GM18517 (cell line): ENCODE data around the gene FAM83E.

ENCODE experiments used
- ATAC-seq: cut with Tn5 transposase; IDR thresholded peaks from one replicate; pipeline ENCODE4 v1.9.1; 2021; ENCODE audit warnings: mild to moderate bottlenecking, moderate library complexity; ENCODE audit not compliant: unreplicated experiment

Gene FAM83E

GRCh38 chr19:48629297-48629598 lies 14.4 kb upstream of the FAM83E start:
- no peak for ATAC-seq

- no peak for ATAC-seq
Observed at GRCh38 chr19:48628486-48629296, 13.8 kb upstream of the FAM83E start.

- ATAC-seq: no peak
Observed at GRCh38 chr19:48627865-48628314, 13.0 kb upstream of the FAM83E start.

DNA sequence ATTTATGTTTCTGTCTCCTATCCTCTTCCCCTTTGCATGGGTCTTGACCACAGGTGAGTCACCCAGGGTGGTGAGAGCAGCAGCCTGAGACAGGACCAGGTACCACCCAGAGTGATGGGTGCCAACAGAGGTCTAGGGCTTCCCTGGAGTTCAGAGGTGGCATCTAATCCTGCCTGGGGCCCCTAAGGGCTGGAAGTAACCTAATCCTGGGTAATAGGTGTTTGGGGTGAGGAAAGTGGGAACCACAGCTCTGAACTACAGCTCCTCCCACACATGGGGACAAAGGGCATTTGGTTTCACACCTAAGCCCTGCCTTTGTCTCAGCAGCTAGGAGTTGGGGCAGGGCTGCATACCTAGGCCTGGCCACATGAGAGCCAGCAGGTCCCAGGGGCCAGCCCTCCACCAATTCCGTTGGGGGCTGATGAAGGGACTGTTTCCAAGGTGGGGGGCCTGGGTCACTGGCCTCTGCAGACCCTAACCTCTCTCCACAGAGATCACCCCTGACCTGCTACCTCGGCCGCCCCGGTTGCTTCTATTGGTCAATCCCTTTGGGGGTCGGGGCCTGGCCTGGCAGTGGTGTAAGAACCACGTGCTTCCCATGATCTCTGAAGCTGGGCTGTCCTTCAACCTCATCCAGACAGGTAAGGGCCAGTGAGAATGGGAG lies 12.5 kb upstream of the FAM83E start:
- no peak for ATAC-seq

DNA sequence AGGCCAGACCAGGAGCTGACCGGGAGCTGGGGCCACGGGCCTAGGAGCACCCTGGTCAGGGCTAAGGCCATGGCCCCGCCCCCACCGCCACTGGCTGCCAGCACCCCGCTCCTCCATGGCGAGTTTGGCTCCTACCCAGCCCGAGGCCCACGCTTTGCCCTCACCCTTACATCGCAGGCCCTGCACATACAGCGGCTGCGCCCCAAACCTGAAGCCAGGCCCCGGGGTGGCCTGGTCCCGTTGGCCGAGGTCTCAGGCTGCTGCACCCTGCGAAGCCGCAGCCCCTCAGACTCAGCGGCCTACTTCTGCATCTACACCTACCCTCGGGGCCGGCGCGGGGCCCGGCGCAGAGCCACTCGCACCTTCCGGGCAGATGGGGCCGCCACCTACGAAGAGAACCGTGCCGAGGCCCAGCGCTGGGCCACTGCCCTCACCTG lies 11.0 kb upstream of the FAM83E start:
- ATAC-seq: no peak

GRCh38 chr19:48624791-48625723 lies 10.2 kb upstream of the FAM83E start:
- no peak for ATAC-seq

DNA sequence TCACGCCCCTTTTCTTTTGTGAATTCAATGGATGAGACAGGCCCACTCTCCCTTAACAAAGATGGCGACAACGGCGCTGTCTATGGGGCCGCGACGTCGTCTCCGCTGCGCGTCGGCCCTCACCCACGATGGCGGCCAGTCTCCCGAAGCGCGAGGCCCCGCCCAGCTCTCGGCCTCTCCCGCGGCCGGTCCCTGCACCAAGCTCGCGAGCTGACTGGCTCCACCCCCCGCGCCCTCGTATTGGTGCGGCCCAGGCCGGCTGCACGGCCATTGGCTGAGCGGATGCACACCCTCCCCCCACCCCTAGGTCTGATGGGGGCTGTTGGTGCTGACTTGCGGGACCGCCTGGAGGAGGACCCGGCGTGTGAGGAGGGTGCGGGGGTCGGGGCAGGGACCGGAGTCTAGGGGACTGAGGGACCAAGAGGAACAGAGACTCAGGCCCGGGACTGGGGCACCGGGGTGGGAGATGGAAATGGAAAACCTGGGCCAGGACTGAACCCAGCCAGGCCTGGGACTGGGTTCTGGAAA lies 9.3 kb upstream of the FAM83E start:
- ATAC-seq: peak; percentile 38

DNA sequence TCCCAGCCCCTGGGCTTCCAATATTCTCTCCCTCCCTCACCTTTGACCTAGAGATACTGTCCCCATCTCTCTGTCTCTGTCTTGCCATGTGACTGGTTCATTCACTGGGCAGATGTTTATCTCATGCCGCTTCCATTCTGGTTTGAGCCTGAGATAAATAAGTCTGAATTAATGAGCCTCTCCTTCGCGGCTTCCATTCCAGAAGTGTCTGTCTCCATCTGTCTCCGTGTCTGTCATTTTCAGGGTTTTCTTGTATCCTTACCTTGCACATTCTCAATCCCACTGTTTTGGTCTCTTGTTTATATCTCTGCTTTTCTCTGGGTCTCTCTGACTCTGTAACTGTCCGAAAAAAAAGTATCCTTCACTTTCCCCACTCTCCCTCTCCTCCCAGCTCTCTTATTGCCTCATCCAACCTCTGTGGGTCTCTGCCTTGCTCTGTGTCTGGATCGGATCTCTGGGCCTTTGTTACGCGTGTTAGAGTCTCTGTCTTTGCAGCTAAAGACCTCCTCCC lies 8.7 kb upstream of the FAM83E start:
- ATAC-seq: no peak

DNA sequence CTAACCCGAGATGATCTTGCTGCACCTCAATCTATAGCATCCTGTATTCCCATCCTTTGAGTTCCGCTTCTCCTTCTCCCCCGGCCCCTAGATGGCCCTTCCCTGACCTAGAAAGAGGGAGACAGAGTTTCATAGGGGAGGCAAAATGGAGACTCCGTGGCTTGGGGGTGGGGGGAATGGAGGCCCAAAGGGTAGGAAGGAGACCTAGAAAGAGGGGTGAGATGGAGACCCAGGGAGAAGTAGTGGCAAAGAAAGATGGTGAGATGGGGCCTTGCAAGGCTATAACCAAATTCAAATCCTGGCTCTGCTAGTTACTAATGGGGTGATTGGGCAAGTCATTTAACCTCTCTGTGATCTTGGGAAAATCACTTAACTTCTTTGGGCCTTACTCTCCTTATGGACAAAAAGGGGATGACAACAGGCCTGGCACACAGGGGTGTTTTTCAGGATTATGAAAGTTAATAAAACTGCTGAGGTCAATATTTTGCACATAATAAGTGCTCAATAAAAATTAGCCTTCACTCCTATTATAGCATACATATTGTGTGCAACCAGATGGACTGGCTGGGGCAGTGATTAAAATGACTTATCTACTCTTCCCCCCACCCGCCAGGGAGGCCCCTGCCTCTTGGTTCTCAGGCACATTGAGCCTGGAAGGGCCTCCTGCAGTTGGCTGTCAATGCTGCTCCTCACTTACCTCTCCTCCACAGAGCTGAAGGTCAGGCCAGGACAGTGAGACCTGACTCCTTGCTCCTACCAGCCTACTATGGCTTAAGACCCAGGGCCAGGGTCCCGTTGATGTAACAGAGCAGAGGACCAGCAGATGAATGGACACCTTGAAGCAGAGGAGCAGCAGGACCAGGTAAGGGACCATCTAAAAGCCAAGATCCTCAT lies 5.1 kb upstream of the FAM83E start:
- no peak for ATAC-seq

DNA sequence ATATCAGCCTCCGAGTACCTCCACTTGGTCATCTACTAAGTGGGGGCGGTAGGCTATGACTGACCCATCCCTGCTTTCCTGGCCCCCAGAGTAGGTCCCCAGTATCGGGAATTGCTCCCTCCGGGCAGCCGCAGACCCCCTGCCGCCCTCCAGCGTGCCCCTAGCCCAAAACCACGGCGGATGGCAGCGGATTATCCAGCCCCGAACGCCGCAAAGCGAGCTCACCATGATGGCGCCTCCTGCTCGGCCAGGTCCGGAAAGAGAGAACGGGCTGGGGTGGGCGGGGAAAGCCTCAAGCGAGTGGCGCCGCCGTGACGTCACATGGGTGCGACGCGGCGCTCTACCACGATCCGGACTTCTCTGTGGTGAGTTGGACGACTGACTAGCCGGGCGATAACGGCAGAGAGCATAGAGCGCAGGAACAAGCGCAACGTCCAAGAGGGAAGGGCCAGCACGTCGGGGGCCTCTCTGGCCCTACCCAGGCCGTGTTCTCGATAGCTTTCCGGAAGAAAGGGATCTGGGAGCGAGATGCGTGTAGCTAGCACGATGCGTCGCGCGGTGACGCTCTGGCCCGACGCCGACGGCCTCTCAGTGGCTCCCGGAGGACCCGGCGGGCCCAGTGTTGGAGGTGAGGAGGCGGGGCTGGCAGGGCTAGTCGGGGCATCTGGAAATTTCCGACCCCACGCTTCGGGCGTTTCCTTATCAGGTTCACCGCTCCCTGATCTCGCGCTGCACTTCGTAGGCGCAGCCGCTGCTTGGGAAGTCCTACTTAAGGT lies 4.2 kb upstream of the FAM83E start, which contains the start of the genes RPL18 and SPHK2:
TSS of gene RPL18 (minus strand) at position 263 of the 776 bp plus-strand sequence. CDS start at position 228, 35 bp downstream.
TSS of gene SPHK2 (plus strand) at position 591 of the 776 bp plus-strand sequence. CDS start 1,009 bp downstream, outside the sequence.
- ATAC-seq: peak; percentile 91

DNA sequence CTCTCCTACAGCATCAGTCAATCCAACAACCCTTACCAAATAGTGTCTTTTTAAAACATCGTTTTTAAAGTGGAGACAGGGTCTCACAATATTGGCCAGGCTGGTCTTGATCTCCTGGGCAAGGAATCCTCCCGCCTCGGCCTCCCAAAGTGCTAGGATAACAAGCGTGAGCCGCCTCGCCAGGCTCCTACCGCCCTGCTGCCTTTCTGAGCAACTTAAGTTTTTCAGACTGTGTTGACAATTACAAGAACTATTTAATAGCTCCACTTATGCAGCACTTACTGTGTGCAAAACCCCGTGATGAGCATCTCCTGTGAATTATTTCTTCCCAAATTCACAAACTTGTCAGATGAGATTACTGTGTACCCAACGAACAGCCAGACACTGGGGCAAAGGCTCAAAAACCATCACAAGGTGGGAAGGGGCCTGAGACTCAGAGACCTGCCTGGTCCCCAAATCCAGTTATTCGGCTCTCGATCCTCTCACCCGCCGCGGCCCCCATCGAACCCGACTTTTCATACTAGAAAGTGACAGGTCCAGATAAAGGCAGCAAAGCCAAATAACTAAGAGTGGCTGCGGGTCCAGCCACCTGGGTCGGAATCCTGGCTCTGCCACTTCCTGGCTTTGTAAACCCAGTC lies 3.5 kb upstream of the FAM83E start:
- ATAC-seq: no peak

DNA sequence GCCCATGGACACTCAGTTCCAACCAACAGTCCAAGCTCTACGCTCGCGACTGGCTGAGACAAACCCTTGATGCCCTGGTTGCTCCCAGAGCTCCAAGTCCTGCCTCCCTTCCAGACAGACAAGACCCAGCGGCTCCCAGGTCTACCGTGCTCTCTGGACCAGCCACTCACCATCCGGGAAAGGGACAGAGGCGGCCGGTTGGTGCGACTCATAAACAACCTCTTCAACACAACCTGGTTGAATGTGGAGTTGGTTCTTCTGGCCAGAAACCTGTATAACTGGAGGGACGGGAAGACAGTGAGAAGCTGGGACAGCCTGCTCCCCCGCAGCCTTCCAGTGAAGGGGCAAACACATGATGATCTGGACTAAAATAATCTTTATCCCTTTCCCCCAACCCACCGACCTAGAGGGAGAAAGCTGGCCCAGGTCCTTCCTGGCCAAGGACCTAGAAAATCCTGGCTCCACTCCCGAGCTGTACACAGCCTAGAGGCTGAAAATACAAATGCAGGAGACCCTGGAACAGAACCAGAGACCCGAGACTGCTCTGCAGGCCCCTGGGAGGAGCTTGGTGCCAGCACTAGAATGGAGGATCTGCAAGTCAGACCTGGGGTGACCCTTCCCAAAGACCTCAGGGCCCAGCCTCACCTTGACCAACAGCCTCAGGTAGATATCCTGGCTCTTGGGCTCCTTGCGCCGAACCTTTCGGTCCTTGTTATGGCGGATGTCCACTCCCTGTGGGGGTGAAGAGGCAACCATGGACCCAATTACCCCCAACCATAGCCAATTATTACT lies 2.5 kb upstream of the FAM83E start:
- no peak for ATAC-seq

- ATAC-seq: no peak
Observed at GRCh38 chr19:48616491-48617056, 1.7 kb upstream of the FAM83E start.

- ATAC-seq: no peak
Observed at GRCh38 chr19:48616041-48616436, 1.2 kb upstream of the FAM83E start.

- no peak for ATAC-seq
Observed at GRCh38 chr19:48615231-48616040, 560 bp upstream of the FAM83E start.

DNA sequence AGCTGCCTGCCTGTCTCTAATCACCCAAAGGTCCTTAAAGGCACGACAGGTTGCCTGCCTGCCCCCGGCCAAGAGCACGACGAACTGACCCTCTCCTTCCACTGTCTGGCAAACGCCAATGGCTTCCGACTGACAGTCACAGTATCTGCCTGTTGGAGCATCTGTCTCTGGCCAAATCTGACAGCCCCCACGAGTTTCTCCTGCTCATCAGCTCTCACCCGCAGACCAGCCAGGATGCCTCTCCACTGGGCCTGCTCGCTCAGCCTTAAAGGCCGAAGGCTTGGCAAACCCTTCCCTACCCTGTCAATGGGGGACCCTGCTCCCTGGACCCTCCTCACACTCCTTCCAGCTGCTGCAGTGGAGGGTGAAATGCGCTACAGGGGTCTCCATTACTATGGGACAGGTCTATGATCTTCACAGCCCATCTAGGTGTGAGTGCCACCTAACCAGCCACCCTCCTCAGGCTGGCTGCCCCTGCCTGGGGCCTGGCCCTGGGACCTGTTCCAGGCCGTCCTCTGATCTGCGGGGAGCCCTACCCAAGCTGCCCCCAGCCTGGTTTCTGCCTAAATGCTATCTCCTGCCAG lies 932 bp downstream of the FAM83E start:
- ATAC-seq: no peak
